ENCODE data around the gene GPR153. TPM values are rescaled to one million over a fixed set of nuclear protein-coding genes. Genes with fewer than 3 reads are reported as not detected.

GPR153 gene
- total RNA-seq, 1 experiment from 2014 or later: 6.1 TPM

- no peak overlapping the region for H2AFZ ChIP-seq (ENCODE audit: low read depth, low read length, poor library complexity, severe bottlenecking)
- no peaks in the 10 kb centered on the region for H4K20me1 ChIP-seq (ENCODE audit: insufficient read depth)
- H3K4me3 ChIP-seq (replicated peaks in 1 of 2; ENCODE audit: low read depth in 1 of 2, low read length in 2 of 2): no peak overlapping the region
- ChIA-PET CTCF (interaction anchor here (1.2 kb wide), 1 partner anchor 35 kb away, joined by 5 read pairs; no protein-coding TSS in a partner anchor), POLR2A (no interaction called here), RAD21 (ENCODE audit: low non-redundant PET in 1 of 2, low total read pairs in 2 of 2, uncharacterized antibody in 2 of 2, unreplicated experiment in 2 of 2) (no interaction called here)
- no peak overlapping the region for H3K27ac ChIP-seq (ENCODE audit: low read depth, low read length)
- no peaks in the 10 kb centered on the region for H3K36me3 ChIP-seq (ENCODE audit: control insufficient read depth in 1 of 2, insufficient read depth in 2 of 2, low read length in 2 of 2)
- no peak for ATAC-seq
- H3K27me3 ChIP-seq (ENCODE audit: insufficient read depth, low read length): no peaks in the 10 kb centered on the region
- no peak overlapping the region for H3K4me2 ChIP-seq (ENCODE audit: low read length)
- TF ChIP-seq SRF (IDR thresholded peaks at IDR 0.05; ENCODE audit: low read depth) (no peak), ATF3 (IDR thresholded peaks at IDR 0.05) (no peak)
- intact Hi-C loops (cut with micrococcal nuclease): no loop called here
- no peaks in the 10 kb centered on the region for H3K9me2 ChIP-seq (ENCODE audit: insufficient read depth)
- peaks cover 8 to 40% of the 10 kb centered on the region in 2 experiments; a peak in 3 of 4 replicates for H3K4me1 ChIP-seq (ENCODE audit: control insufficient read depth in 1 of 2, insufficient read depth in 2 of 2, low read length in 2 of 2)
- no peak for DNase-seq (ENCODE audit: low read depth, low spot score)
- no TSS peak for BruUV-seq (replicated peaks)
- H3K9ac ChIP-seq (ENCODE audit: low read length): no peak overlapping the region
- peaks cover 4% of the 10 kb centered on the region for H3K79me2 ChIP-seq (ENCODE audit: insufficient read depth, low read length)
- no peaks in the 10 kb centered on the region for H3K9me3 ChIP-seq (ENCODE audit: control insufficient read depth in 1 of 2, insufficient read depth in 1 of 2, low read depth in 1 of 2, low read length in 2 of 2)
Observed at GRCh38 chr1:6239950-6240768, 20.7 kb downstream of the GPR153 start.

DNA sequence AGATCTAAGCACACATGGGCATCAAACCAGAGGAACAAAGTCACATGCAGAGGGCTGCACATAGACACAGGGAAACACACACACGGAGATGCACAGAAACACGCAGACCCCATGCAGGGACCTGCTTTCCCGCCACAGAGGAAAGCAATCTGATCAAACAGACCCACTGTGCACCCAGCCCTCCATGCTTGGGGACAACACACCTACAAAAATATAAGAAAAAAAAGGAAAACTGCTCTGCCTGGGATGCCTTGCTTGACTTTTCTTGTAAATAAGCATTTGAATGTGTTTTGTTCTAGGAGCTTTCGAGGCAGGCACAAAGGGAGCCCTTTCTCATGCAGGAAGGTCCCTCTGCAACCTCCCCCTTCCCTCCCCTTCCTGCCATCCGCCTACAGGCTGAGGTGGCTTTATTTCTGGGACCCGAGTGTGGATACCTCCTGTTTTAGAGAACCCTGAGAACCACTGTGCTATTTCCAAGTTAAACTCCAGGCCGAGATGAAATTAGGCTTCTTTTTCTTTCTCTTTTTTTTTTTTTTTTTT lies 21.6 kb downstream of the GPR153 start:
- no peak for TF ChIP-seq YY1 (IDR thresholded peaks at IDR 0.05; ENCODE audit: extremely low read depth, insufficient replicate concordance, low read depth, low read length)
- TF ChIP-seq EZH2 (IDR thresholded peaks at IDR 0.05): no peak
- TF ChIP-seq EZH2phosphoT487 (IDR thresholded peaks at IDR 0.05; ENCODE audit: borderline replicate concordance): no peak
- no peak for TF ChIP-seq ZNF274 (IDR thresholded peaks at IDR 0.05; ENCODE audit: low read depth, low read length)
- no peak for TF ChIP-seq POLR2A (IDR thresholded peaks at IDR 0.05; ENCODE audit: borderline replicate concordance, extremely low read depth, insufficient read depth, insufficient read length)
- no peak for TF ChIP-seq TCF7L2 (IDR thresholded peaks at IDR 0.05; ENCODE audit: borderline replicate concordance, extremely low read depth, insufficient read depth, insufficient read length)
- TF ChIP-seq ATF3 (IDR thresholded peaks at IDR 0.05): no peak
- no peak for TF ChIP-seq ZFX (IDR thresholded peaks at IDR 0.05)
- TF ChIP-seq FOSL1 (IDR thresholded peaks at IDR 0.05; ENCODE audit: low read depth): no peak
- ChIA-PET POLR2A (interaction anchor here (1.2 kb wide), 1 partner anchor 34 kb away, joined by 7 read pairs; no protein-coding TSS in a partner anchor), CTCF (interaction anchor here (0.6 to 3.8 kb wide), 14 partner anchors 7 to 284 kb away, joined by 3 to 34 read pairs (median 4); partner anchors contain the start of genes NPHP4 and RNF207), RAD21 (ENCODE audit: low non-redundant PET in 1 of 2, low total read pairs in 2 of 2, uncharacterized antibody in 2 of 2, unreplicated experiment in 2 of 2) (no interaction called here)
- no peaks in the 10 kb centered on the region for H3K9me3 ChIP-seq (ENCODE audit: control insufficient read depth in 1 of 2, insufficient read depth in 1 of 2, low read depth in 1 of 2, low read length in 2 of 2)
- DNase-seq (ENCODE audit: low read depth, low spot score) (no peak), ATAC-seq (no peak)
- no peak overlapping the region for H3K27ac ChIP-seq (ENCODE audit: low read depth, low read length)
- peak overlapping the region; percentile 33; the same call in 1 of the 2 replicates for H3K4me2 ChIP-seq (ENCODE audit: low read length)
- no peak overlapping the region for H2AFZ ChIP-seq (ENCODE audit: low read depth, low read length, poor library complexity, severe bottlenecking)
- H3K9ac ChIP-seq (ENCODE audit: low read length): no peak overlapping the region
- H3K27me3 ChIP-seq (ENCODE audit: insufficient read depth, low read length): no peaks in the 10 kb centered on the region
- no peaks in the 10 kb centered on the region for H3K9me2 ChIP-seq (ENCODE audit: insufficient read depth)
- peaks cover 13 to 47% of the 10 kb centered on the region in 2 experiments for H3K4me1 ChIP-seq (ENCODE audit: control insufficient read depth in 1 of 2, insufficient read depth in 2 of 2, low read length in 2 of 2)
- no peak overlapping the region for H3K4me3 ChIP-seq (replicated peaks in 1 of 2; ENCODE audit: low read depth in 1 of 2, low read length in 2 of 2)
- no peaks in the 10 kb centered on the region for H4K20me1 ChIP-seq (ENCODE audit: insufficient read depth)
- intact Hi-C loops (cut with micrococcal nuclease): no loop called here
- peaks cover 13% of the 10 kb centered on the region for H3K79me2 ChIP-seq (ENCODE audit: insufficient read depth, low read length)
- no TSS peak for BruUV-seq (replicated peaks)
- H3K36me3 ChIP-seq (ENCODE audit: control insufficient read depth in 1 of 2, insufficient read depth in 2 of 2, low read length in 2 of 2): no peaks in the 10 kb centered on the region
